SU-DHL-6 (cell line): ENCODE measurements around the gene HSD17B14.

ENCODE experiments used
- H2AFZ ChIP-seq: fragments of 200-600 bp; sonication (generic); 2 replicates; pipeline ENCODE4 v1.6.1; 2014; ENCODE audit warnings: low read depth, mild to moderate bottlenecking, moderate library complexity, mixed read lengths, antibody characterized with exemption, low read length; ENCODE audit not compliant: severe bottlenecking
- H3F3A ChIP-seq: fragments of 200-600 bp; shearing (Covaris generic); 2 replicates; pipeline ENCODE4 v1.6.0; 2016; ENCODE audit warnings: antibody characterized with exemption, mild to moderate bottlenecking; ENCODE audit not compliant: insufficient read depth
- H3K27ac ChIP-seq: fragments of 200-600 bp; sonication (generic); 2 replicates; pipeline ENCODE4 v1.5.1; 2016; ENCODE audit warnings: low read depth, mild to moderate bottlenecking, low read length, moderate library complexity, mixed read lengths
- H3K27me3 ChIP-seq: fragments of 200-600 bp; sonication (generic), shearing (Covaris generic); 2 replicates; pipeline ENCODE4 v1.6.0; 2014; ENCODE audit warnings: mild to moderate bottlenecking, low read length
- H3K36me3 ChIP-seq: fragments of 200-600 bp; sonication (generic); 2 replicates; pipeline ENCODE4 v1.6.1; 2014; ENCODE audit warnings: mild to moderate bottlenecking, low read length, mixed read lengths
- H3K4me2 ChIP-seq: fragments of 300-600, 200-600 bp; shearing (Covaris generic), sonication (generic); 2 replicates; pipeline ENCODE4 v1.6.0; 2014; ENCODE audit warnings: low read length, low read depth, mild to moderate bottlenecking; ENCODE audit not compliant: poor library complexity, severe bottlenecking
- H3K4me3 ChIP-seq: fragments of 200-600 bp; sonication (generic); 2 replicates; pipeline ENCODE4 v1.5.1; 2014; ENCODE audit warnings: antibody characterized with exemption, low read length, mild to moderate bottlenecking, mixed read lengths; ENCODE audit not compliant: insufficient read depth, poor library complexity, severe bottlenecking
- H3K79me2 ChIP-seq: fragments of 200-600 bp; sonication (generic); 2 replicates; pipeline ENCODE4 v1.6.1; 2014; ENCODE audit warnings: mild to moderate bottlenecking, low read length, moderate library complexity; ENCODE audit not compliant: insufficient read depth
- H3K9ac ChIP-seq: fragments of 200-600 bp; sonication (generic); 2 replicates; pipeline ENCODE4 v1.7.0; 2014; ENCODE audit warnings: mild to moderate bottlenecking, low read length
- H3K9me2 ChIP-seq: fragments of 200-600 bp; sonication (generic); replicated peaks from 2 replicates; pipeline ENCODE4 v1.6.1; 2014; ENCODE audit warnings: low read length; ENCODE audit not compliant: insufficient read depth
- H3K9me3 ChIP-seq: fragments of 200-600 bp; sonication (generic); 2 replicates; pipeline ENCODE4 v1.6.1; 2014; ENCODE audit warnings: low read length, mixed read lengths; ENCODE audit not compliant: insufficient read depth
- H4K20me1 ChIP-seq: fragments of 200-600 bp; sonication (generic); 2 replicates; pipeline ENCODE4 v1.6.1; 2014; ENCODE audit warnings: low read depth, mild to moderate bottlenecking, antibody characterized with exemption, low read length, moderate library complexity, mixed read lengths
- EZH2phosphoT487 ChIP-seq: fragments of 200-600 bp; sonication (generic), shearing (Covaris generic); conservative IDR thresholded peaks from 2 replicates; pipeline ENCODE4 v1.6.1; 2018; ENCODE audit warnings: mild to moderate bottlenecking, antibody characterized with exemption, low read length, moderate library complexity, mixed read lengths
- TF ChIP-seq, protein P1 (sequence below): fragments of 200-600 bp; sonication (generic); IDR thresholded peaks from one replicate; pipeline ENCODE4 v1.5.1; 2017; ENCODE audit warnings: antibody characterized with exemption, mild to moderate bottlenecking, low read length, moderate library complexity; ENCODE audit not compliant: insufficient read depth, poor library complexity, severe bottlenecking

The HSD17B14 gene

GRCh38 chr19:48866692-48867091, 30.4 kb upstream of the HSD17B14 start:
- Histone ChIP-seq H4K20me1 (no peaks in the 10 kb centered on the region), H3K9me3 (no peaks in the 10 kb centered on the region), H3K9ac (peak overlapping the region; percentile 45), H3F3A (no peaks in the 10 kb centered on the region), H3K9me2 (no peaks in the 10 kb centered on the region), H3K4me2 (peak overlapping the region; percentile 45), H3K36me3 (no peaks in the 10 kb centered on the region), H3K79me2 (no peaks in the 10 kb centered on the region), H3K27ac (peak overlapping the region; percentile 37), H3K27me3 (no peaks in the 10 kb centered on the region), H3K4me3 (no peak overlapping the region), H2AFZ (no peak overlapping the region)
- no peak for TF ChIP-seq EZH2phosphoT487
- TF ChIP-seq, protein P1, sequence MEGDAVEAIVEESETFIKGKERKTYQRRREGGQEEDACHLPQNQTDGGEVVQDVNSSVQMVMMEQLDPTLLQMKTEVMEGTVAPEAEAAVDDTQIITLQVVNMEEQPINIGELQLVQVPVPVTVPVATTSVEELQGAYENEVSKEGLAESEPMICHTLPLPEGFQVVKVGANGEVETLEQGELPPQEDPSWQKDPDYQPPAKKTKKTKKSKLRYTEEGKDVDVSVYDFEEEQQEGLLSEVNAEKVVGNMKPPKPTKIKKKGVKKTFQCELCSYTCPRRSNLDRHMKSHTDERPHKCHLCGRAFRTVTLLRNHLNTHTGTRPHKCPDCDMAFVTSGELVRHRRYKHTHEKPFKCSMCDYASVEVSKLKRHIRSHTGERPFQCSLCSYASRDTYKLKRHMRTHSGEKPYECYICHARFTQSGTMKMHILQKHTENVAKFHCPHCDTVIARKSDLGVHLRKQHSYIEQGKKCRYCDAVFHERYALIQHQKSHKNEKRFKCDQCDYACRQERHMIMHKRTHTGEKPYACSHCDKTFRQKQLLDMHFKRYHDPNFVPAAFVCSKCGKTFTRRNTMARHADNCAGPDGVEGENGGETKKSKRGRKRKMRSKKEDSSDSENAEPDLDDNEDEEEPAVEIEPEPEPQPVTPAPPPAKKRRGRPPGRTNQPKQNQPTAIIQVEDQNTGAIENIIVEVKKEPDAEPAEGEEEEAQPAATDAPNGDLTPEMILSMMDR: no peak

- Histone ChIP-seq H2AFZ (no peak overlapping the region), H3K9ac (no peak overlapping the region), H3K36me3 (no peaks in the 10 kb centered on the region), H3K9me2 (no peaks in the 10 kb centered on the region), H4K20me1 (no peaks in the 10 kb centered on the region), H3K79me2 (no peaks in the 10 kb centered on the region), H3K27me3 (no peaks in the 10 kb centered on the region), H3F3A (no peaks in the 10 kb centered on the region), H3K27ac (no peak overlapping the region), H3K9me3 (no peaks in the 10 kb centered on the region), H3K4me3 (no peak overlapping the region), H3K4me2 (no peak overlapping the region)
- TF ChIP-seq EZH2phosphoT487: no peak
- TF ChIP-seq, protein P1: no peak
These were observed 26.5 kb upstream of the HSD17B14 start for GRCh38 chr19:48862827-48863226.

- Histone ChIP-seq H3K9me3 (no peaks in the 10 kb centered on the region), H4K20me1 (no peaks in the 10 kb centered on the region), H3F3A (no peaks in the 10 kb centered on the region), H3K4me2 (no peak overlapping the region), H3K27me3 (no peaks in the 10 kb centered on the region), H3K9ac (no peak overlapping the region), H3K27ac (no peak overlapping the region), H3K79me2 (no peaks in the 10 kb centered on the region), H3K4me3 (no peak overlapping the region), H3K36me3 (no peaks in the 10 kb centered on the region), H2AFZ (no peak overlapping the region), H3K9me2 (no peaks in the 10 kb centered on the region)
- TF ChIP-seq, protein P1: no peak
- no peak for TF ChIP-seq EZH2phosphoT487
These were observed 25.0 kb upstream of the HSD17B14 start for GRCh38 chr19:48861313-48861712.
